ENCODE results near the gene PSME1. TPM values are rescaled to one million over a fixed set of nuclear protein-coding genes. Genes with fewer than 3 reads are reported as not detected.

Gene PSME1
- total and polyA plus RNA-seq, 2 of the 13 experiments (the other 11 are each of a cell fraction or from before 2014, with no cell fraction given), result 159 to 608 TPM

DNA sequence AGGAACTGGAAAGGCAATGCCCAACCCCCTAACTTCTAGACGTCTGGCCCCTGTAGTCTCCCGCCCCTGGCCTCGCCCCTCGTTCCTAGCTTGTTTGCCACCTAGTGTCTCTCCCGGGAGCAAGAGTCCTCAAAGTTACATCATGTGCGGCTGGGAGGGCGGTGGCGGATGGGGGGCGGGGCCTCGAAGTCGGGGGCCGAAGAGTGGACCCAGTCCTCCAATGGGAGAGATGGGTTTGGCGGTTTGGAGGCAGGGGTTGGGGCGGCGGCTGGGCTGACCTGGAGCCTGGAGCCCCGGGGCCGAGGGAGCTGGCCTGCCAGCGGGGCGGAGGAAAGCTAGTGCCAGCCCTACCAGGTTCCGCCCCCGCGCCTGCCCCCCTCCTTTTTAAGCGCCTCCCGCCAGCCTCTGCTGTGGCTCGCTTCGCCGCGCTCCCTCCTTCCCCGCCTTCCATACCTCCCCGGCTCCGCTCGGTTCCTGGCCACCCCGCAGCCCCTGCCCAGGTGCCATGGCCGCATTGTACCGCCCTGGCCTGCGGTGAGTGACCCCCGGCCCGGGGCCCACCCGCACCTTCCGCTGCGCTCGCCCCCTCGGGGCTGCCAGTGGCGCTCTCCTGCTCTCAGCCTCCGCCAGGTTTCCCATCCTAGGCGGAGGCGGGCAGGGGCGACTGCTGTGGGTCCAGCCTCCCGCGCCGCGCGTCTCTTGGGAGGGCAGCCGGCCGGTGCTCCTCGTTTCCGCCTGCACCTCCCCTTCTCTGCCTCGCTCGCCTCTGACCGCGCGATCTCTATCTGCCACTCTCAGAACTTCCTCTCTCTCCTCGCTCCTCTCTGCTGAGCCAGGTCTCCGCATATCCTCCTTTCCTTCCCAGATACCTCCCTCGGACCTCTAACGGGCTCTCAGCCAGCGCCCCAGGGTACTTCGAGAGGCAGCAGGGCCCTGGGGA is 41.8 kb upstream of the PSME1 start, which contains the start of gene PCK2 (continued):
- TF ChIP-seq MLXIP (CRISPR knock-in tag; IDR thresholded peaks at IDR 0.05; ENCODE audit: borderline replicate concordance) (peak; percentile 95), SALL1 (CRISPR knock-in tag; IDR thresholded peaks at IDR 0.05) (peak; percentile 91), FOXK1 (CRISPR knock-in tag; IDR thresholded peaks at IDR 0.05; ENCODE audit: borderline replicate concordance, low read depth) (peak; percentile 82), HNRNPUL1 (IDR thresholded peaks at IDR 0.05; ENCODE audit: low read depth, low read length) (no peak), ZFP36L2 (CRISPR knock-in tag; IDR thresholded peaks at IDR 0.05) (peak; percentile 95; the same call in 1 of the 2 replicates), KLF6 (CRISPR knock-in tag; IDR thresholded peaks at IDR 0.05) (peak; percentile 100), ZNF12 (CRISPR knock-in tag; IDR thresholded peaks at IDR 0.05) (peak; percentile 88), ZFP82 (CRISPR knock-in tag; IDR thresholded peaks at IDR 0.05; ENCODE audit: borderline replicate concordance) (no peak), CEBPB (IDR thresholded peaks at IDR 0.05; ENCODE audit: borderline replicate concordance, low read depth, low read length) (peak; percentile 92), ZNF362 (CRISPR knock-in tag; IDR thresholded peaks at IDR 0.05; ENCODE audit: borderline replicate concordance) (peak; percentile 57; the same call in 1 of the 2 replicates)
- TF ChIP-seq, protein P1, sequence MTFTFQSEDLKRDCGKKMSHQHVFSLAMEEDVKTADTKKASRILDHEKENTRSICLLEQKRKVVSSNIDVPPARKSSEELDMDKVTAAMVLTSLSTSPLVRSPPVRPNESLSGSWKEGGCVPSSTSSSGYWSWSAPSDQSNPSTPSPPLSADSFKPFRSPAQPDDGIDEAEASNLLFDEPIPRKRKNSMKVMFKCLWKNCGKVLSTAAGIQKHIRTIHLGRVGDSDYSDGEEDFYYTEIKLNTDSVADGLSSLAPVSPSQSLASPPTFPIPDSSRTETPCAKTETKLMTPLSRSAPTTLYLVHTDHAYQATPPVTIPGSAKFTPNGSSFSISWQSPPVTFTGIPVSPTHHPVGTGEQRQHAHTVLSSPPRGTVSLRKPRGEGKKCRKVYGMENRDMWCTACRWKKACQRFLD (CRISPR knock-in tag; IDR thresholded peaks at IDR 0.05; ENCODE audit: borderline replicate concordance), result peak; percentile 93
- TF ChIP-seq, protein P2, sequence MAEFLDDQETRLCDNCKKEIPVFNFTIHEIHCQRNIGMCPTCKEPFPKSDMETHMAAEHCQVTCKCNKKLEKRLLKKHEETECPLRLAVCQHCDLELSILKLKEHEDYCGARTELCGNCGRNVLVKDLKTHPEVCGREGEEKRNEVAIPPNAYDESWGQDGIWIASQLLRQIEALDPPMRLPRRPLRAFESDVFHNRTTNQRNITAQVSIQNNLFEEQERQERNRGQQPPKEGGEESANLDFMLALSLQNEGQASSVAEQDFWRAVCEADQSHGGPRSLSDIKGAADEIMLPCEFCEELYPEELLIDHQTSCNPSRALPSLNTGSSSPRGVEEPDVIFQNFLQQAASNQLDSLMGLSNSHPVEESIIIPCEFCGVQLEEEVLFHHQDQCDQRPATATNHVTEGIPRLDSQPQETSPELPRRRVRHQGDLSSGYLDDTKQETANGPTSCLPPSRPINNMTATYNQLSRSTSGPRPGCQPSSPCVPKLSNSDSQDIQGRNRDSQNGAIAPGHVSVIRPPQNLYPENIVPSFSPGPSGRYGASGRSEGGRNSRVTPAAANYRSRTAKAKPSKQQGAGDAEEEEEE (CRISPR knock-in tag; IDR thresholded peaks at IDR 0.05; ENCODE audit: borderline replicate concordance), result no peak
- TF ChIP-seq, protein P3, sequence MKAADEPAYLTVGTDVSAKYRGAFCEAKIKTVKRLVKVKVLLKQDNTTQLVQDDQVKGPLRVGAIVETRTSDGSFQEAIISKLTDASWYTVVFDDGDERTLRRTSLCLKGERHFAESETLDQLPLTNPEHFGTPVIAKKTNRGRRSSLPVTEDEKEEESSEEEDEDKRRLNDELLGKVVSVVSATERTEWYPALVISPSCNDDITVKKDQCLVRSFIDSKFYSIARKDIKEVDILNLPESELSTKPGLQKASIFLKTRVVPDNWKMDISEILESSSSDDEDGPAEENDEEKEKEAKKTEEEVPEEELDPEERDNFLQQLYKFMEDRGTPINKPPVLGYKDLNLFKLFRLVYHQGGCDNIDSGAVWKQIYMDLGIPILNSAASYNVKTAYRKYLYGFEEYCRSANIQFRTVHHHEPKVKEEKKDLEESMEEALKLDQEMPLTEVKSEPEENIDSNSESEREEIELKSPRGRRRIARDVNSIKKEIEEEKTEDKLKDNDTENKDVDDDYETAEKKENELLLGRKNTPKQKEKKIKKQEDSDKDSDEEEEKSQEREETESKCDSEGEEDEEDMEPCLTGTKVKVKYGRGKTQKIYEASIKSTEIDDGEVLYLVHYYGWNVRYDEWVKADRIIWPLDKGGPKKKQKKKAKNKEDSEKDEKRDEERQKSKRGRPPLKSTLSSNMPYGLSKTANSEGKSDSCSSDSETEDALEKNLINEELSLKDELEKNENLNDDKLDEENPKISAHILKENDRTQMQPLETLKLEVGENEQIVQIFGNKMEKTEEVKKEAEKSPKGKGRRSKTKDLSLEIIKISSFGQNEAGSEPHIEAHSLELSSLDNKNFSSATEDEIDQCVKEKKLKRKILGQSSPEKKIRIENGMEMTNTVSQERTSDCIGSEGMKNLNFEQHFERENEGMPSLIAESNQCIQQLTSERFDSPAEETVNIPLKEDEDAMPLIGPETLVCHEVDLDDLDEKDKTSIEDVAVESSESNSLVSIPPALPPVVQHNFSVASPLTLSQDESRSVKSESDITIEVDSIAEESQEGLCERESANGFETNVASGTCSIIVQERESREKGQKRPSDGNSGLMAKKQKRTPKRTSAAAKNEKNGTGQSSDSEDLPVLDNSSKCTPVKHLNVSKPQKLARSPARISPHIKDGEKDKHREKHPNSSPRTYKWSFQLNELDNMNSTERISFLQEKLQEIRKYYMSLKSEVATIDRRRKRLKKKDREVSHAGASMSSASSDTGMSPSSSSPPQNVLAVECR (CRISPR knock-in tag; IDR thresholded peaks at IDR 0.05; ENCODE audit: borderline replicate concordance), result no peak
- TF ChIP-seq, protein P4, sequence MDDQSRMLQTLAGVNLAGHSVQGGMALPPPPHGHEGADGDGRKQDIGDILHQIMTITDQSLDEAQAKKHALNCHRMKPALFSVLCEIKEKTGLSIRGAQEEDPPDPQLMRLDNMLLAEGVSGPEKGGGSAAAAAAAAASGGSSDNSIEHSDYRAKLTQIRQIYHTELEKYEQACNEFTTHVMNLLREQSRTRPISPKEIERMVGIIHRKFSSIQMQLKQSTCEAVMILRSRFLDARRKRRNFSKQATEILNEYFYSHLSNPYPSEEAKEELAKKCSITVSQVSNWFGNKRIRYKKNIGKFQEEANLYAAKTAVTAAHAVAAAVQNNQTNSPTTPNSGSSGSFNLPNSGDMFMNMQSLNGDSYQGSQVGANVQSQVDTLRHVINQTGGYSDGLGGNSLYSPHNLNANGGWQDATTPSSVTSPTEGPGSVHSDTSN (CRISPR knock-in tag; IDR thresholded peaks at IDR 0.05; ENCODE audit: borderline replicate concordance), result peak; percentile 92

Measured in HepG2 (cell line).